HK-2 (cell line): ENCODE data around the gene DNPH1.

Experiments
- DNase-seq: peaks from one replicate; pipeline ENCODE4 v3.0.0-alpha.2; 2018; ENCODE audit not compliant: unreplicated experiment

DNPH1 gene

GRCh38 chr6:43243664-43244321 lies 14.5 kb upstream of the DNPH1 start:
- no peak for DNase-seq

GRCh38 chr6:43242908-43243663 lies 13.8 kb upstream of the DNPH1 start, which contains the start of gene TTBK1:
Gene TTBK1, plus strand, starts transcription at chr6:43243481. Its CDS starts 3,180 bp downstream, at chr6:43246661.
- DNase-seq = no peak

GRCh38 chr6:43241446-43241845 lies 12.2 kb upstream of the DNPH1 start:
- no peak for DNase-seq

- DNase-seq = no peak
These were observed 11.7 kb upstream of the DNPH1 start for GRCh38 chr6:43240950-43241349.

GRCh38 chr6:43239054-43239453 lies 9.8 kb upstream of the DNPH1 start:
- DNase-seq = no peak

GRCh38 chr6:43235841-43236240 lies 6.6 kb upstream of the DNPH1 start:
- no peak for DNase-seq

- no peak for DNase-seq
These were observed 2.6 kb upstream of the DNPH1 start for GRCh38 chr6:43231735-43232450.

GRCh38 chr6:43231053-43231452 lies 1.8 kb upstream of the DNPH1 start:
- DNase-seq = no peak

GRCh38 chr6:43229803-43230620 lies 731 bp upstream of the DNPH1 start:
- no peak for DNase-seq

GRCh38 chr6:43226192-43226851 lies 3.0 kb downstream of the DNPH1 start:
- no peak for DNase-seq

- DNase-seq = no peak
These were observed 6.1 kb downstream of the DNPH1 start for GRCh38 chr6:43223175-43223574.

- DNase-seq = no peak
These were observed 6.7 kb downstream of the DNPH1 start for GRCh38 chr6:43222418-43223059.

GRCh38 chr6:43221046-43221972 lies 8.0 kb downstream of the DNPH1 start:
- DNase-seq = no peak

- DNase-seq = no peak
These were observed 8.8 kb downstream of the DNPH1 start for GRCh38 chr6:43220439-43220951.

GRCh38 chr6:43219814-43220213 lies 9.5 kb downstream of the DNPH1 start:
- DNase-seq = no peak

GRCh38 chr6:43219119-43219518 lies 10.2 kb downstream of the DNPH1 start:
- no peak for DNase-seq

GRCh38 chr6:43217351-43217750 lies 11.9 kb downstream of the DNPH1 start:
- DNase-seq = no peak

GRCh38 chr6:43216200-43216599 lies 13.1 kb downstream of the DNPH1 start:
- no peak for DNase-seq

GRCh38 chr6:43215066-43215465 lies 14.2 kb downstream of the DNPH1 start:
- DNase-seq = no peak
